Nephron (organoid): Measurements from ENCODE around the gene DNPH1.

Experiments
- H3K27ac Mint-ChIP-seq, 3 experiments: 2 replicates each; pipeline ENCODE4 v1.8.0; 2020; ENCODE audit warnings: mixed read lengths in 3 of 3, mild to moderate bottlenecking in 2 of 3, moderate library complexity in 1 of 3
- H3K27me3 Mint-ChIP-seq: 2 replicates; pipeline ENCODE4 v1.8.0; 2021; ENCODE audit warnings: low read depth, mild to moderate bottlenecking, moderate library complexity, mixed read lengths
- H3K36me3 Mint-ChIP-seq: 2 replicates; pipeline ENCODE4 v1.8.0; 2020; ENCODE audit warnings: low read depth, mixed read lengths
- H3K4me1 Mint-ChIP-seq: 2 replicates; pipeline ENCODE4 v1.8.0; 2020; ENCODE audit warnings: mixed read lengths
- H3K4me3 Mint-ChIP-seq, 3 experiments: 2 replicates each; pipeline ENCODE4 v1.8.0; 2020; ENCODE audit warnings: mild to moderate bottlenecking in 3 of 3, mixed read lengths in 3 of 3, moderate library complexity in 2 of 3
- H3K9me3 Mint-ChIP-seq: 2 replicates; pipeline ENCODE4 v1.8.0; 2020; ENCODE audit warnings: mixed read lengths
- CTCF ChIP-seq, 3 experiments: fragments of 200-600 bp; sonication (generic); IDR thresholded peaks; one replicate each; pipeline ENCODE4 v1.5.0; 2021; ENCODE audit warnings: antibody characterized with exemption in 3 of 3; ENCODE audit not compliant: unreplicated experiment in 3 of 3

Gene DNPH1, protein sequence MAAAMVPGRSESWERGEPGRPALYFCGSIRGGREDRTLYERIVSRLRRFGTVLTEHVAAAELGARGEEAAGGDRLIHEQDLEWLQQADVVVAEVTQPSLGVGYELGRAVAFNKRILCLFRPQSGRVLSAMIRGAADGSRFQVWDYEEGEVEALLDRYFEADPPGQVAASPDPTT

DNA sequence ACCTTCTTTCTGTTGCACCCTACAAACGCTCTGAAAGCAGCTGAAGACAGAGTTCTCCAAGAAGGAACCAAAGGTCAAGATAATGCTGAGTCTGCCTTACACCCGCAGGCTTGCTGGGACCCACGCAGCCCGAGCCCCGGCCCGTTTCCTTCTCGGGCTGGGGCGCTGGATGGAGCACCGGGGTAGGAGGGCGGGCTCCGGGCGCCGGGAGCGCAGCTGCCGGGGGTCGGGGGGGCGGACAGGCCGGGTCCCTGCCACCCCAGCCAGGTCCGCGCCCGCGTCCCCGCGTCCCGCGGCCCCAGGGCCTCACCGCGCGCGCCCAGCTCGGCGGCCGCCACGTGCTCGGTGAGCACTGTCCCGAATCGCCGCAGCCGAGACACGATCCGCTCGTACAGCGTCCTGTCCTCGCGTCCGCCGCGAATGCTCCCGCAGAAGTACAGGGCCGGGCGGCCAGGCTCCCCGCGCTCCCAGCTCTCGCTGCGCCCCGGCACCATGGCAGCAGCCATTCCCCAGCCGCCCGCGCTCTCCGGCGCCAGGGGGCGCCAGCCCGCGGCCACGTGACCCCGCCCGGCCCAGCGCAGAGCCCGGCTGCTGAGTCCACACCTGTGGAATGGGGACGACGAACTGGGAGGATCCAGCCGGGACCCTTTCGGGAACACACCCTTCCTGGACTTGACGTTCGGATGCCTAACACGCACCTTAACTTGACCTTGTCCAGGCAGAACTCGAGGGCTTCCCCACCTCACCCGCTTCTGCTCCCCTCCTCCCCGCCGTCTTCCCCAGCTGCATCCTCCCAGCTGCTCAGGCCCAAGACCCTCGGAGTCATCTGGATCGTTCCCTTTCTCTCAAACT lies at the start of gene DNPH1:
Gene DNPH1 (minus strand): TSS at position 531 of the 852 bp plus-strand sequence. CDS start 25 bp downstream, at position 506.
- Mint-ChIP-seq H3K27ac (peak within 1 kb of the TSS in 2 of 3 experiments; percentile 71 to 84), H3K9me3 (no peaks in the 10 kb centered on the region), H3K4me3 (peak within 1 kb of the TSS; percentile 85 to 89 (median 87)), H3K27me3 (peaks cover 27% of the 10 kb centered on the region), H3K4me1 (peaks cover 5% of the 10 kb centered on the region), H3K36me3 (peaks cover 14% of the 10 kb centered on the region)
- peak; percentile 91 to 96 (median 95) for TF ChIP-seq CTCF (IDR thresholded peaks at IDR 0.05; ENCODE audit: unreplicated experiment in 3 of 3)

GRCh38 chr6:43278524-43279078 lies 49.3 kb upstream of the DNPH1 start:
- Mint-ChIP-seq H3K4me1 (peaks cover 23% of the 10 kb centered on the region), H3K36me3 (no peaks in the 10 kb centered on the region), H3K4me3 (no peak overlapping the region), H3K9me3 (no peaks in the 10 kb centered on the region), H3K27me3 (peaks cover 57% of the 10 kb centered on the region), H3K27ac (peak overlapping the region; percentile 59 to 76 (median 60))
- no peak for TF ChIP-seq CTCF (IDR thresholded peaks at IDR 0.05; ENCODE audit: unreplicated experiment in 3 of 3)

DNA sequence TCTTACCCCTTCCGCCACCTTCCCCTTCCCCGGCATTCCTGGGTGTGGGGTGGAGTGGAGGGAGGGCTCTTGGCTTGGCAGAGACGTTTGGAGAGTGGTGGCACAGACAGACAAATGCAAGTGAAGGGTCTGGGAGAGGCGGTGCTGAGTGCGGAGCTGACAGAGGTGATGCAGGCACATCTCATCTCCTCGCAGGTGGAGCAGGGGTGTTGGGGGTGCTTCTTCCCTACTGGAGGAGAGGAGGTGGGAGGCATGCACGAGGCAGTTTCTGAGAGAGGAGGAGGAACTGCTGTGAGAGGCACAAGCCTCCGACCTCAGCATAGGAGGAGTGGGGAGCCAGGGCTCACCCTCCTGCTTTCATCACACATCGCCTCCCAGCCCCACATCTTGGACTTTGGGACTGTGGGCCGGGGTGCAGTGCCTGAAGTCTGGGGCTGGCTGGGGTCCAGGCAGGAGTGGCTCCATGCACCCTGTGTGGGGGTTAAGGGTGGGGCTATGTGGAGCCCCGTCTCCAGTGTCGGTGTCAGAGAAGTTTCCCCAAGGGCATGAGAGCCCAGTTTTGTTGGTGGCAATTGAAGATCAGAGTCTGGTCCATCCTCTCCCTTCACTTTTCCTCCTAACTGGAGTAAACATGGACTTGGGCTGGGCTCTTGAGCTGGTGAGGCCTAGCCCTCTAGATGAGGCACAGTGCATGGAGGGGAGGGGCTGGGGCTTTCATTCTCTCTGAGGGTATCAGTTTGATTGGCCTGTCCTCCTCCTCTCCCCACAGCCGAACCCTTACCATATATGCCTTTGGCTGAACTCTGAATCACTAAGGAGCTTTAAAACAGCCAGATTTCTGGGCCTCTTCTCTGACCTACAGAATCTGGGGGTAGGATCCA lies 48.6 kb upstream of the DNPH1 start:
- no peak for TF ChIP-seq CTCF (IDR thresholded peaks at IDR 0.05; ENCODE audit: unreplicated experiment in 3 of 3)
- Mint-ChIP-seq H3K27me3 (peaks cover 64% of the 10 kb centered on the region), H3K4me3 (peak overlapping the region in 2 of 3 experiments; percentile 12 to 41), H3K36me3 (no peaks in the 10 kb centered on the region), H3K27ac (peak overlapping the region; percentile 59 to 76 (median 60)), H3K9me3 (no peaks in the 10 kb centered on the region), H3K4me1 (peaks cover 28% of the 10 kb centered on the region)

GRCh38 chr6:43277306-43277642 lies 48.0 kb upstream of the DNPH1 start:
- peaks cover 64% of the 10 kb centered on the region for H3K27me3 Mint-ChIP-seq
- TF ChIP-seq CTCF (IDR thresholded peaks at IDR 0.05; ENCODE audit: unreplicated experiment in 3 of 3): no peak
- peak overlapping the region in 2 of 3 experiments; percentile 60 to 90 for H3K27ac Mint-ChIP-seq
- no peaks in the 10 kb centered on the region for H3K36me3 Mint-ChIP-seq
- peak overlapping the region in 1 of 3 experiments; percentile 74 for H3K4me3 Mint-ChIP-seq
- no peaks in the 10 kb centered on the region for H3K9me3 Mint-ChIP-seq
- H3K4me1 Mint-ChIP-seq: peaks cover 31% of the 10 kb centered on the region

DNA sequence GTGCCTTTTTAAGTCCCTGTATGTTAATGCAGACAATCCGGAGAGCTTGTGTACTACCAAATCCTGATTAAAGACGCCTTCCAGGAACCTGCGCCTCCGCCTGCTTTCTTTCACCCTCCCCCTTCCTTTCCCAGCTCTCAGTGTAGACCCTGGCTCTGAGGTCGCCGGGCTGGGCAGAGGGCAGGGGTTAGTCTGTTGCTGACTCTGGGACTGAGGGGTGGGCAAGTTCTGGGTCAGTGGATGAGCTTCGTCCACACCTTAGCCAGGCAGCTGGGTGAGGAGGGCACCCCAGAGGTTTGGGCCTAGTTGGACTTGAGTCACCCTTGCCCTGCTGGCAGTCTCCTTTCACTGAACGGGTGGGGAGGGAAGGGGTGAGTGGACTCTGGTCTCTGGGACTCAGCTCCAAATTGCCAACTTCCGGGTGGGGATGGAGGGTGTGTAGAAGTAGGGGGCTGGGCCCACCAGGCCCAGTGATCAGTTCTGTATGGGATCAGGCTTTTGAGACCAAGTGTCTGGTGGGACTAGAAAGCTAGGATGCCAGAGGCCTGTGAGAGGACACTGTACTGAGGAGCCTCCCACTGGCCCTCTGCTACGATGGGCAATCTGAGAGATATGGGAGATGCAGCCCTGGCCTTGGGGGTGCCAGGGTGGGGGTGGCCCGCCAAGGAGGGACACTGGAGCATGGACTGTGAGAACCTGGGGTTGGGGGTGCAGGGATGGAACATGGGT lies 47.5 kb upstream of the DNPH1 start:
- Mint-ChIP-seq H3K27ac (peak overlapping the region; percentile 27 to 90 (median 57)), H3K36me3 (no peaks in the 10 kb centered on the region), H3K27me3 (peaks cover 59% of the 10 kb centered on the region), H3K9me3 (no peaks in the 10 kb centered on the region), H3K4me1 (peaks cover 31% of the 10 kb centered on the region), H3K4me3 (peak overlapping the region in 1 of 3 experiments; percentile 74)
- no peak for TF ChIP-seq CTCF (IDR thresholded peaks at IDR 0.05; ENCODE audit: unreplicated experiment in 3 of 3)
